NB4 (cell line): ENCODE results near the gene C16orf86.

Source experiments
- MAX ChIP-seq: IDR thresholded peaks from 2 replicates; pipeline ENCODE4 v1.6.1; 2011; ENCODE audit warnings: low read depth, low read length
- MYC ChIP-seq: IDR thresholded peaks from 2 replicates; pipeline ENCODE4 v1.6.1; 2011; ENCODE audit warnings: low read depth, low read length
- POLR2A ChIP-seq: IDR thresholded peaks from 2 replicates; pipeline ENCODE4 v1.6.1; 2011; ENCODE audit warnings: mild to moderate bottlenecking; ENCODE audit not compliant: insufficient read length; ENCODE audit errors: extremely low read depth
- TF ChIP-seq, protein P1 (sequence below): IDR thresholded peaks from one replicate; pipeline ENCODE4 v1.5.1; 2012; ENCODE audit warnings: low read depth, low read length

DNA sequence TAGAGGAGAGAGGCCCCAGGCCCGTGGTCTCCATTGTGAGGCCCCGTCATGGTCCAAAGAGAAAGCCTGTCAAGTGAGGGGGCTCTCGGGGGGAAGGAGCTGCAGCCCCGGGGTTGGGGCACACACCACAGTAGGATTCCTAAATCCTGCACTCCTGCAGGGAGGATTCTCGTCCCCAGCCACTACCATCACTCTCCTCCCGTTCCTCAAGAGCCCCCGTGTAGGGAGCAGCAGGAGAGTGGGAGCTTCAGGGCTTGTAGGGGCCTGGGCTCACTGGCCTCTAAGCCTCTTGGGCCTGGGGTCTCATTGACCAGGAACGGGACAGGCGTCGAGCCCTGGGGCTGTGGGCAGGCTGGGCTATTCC lies 821 bp downstream of the C16orf86 start:
- TF ChIP-seq, protein P1, sequence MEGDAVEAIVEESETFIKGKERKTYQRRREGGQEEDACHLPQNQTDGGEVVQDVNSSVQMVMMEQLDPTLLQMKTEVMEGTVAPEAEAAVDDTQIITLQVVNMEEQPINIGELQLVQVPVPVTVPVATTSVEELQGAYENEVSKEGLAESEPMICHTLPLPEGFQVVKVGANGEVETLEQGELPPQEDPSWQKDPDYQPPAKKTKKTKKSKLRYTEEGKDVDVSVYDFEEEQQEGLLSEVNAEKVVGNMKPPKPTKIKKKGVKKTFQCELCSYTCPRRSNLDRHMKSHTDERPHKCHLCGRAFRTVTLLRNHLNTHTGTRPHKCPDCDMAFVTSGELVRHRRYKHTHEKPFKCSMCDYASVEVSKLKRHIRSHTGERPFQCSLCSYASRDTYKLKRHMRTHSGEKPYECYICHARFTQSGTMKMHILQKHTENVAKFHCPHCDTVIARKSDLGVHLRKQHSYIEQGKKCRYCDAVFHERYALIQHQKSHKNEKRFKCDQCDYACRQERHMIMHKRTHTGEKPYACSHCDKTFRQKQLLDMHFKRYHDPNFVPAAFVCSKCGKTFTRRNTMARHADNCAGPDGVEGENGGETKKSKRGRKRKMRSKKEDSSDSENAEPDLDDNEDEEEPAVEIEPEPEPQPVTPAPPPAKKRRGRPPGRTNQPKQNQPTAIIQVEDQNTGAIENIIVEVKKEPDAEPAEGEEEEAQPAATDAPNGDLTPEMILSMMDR, result no peak
- no peak for TF ChIP-seq POLR2A
- TF ChIP-seq MYC, result no peak
- no peak for TF ChIP-seq MAX
